ENCODE measurements around the gene RAB3IP. TPM values are rescaled to one million over a fixed set of nuclear protein-coding genes. Genes with fewer than 3 reads are reported as not detected.
"Not testable (repeated sequence)": the region's sequence is repeated elsewhere in the genome, so short reads cannot be mapped to it uniquely, and the experiment has no call there.

Gene RAB3IP
- polyA plus RNA-seq, 6 donors from 2014 or later: 8.1 to 43.7 (median 32.9) TPM

DNA sequence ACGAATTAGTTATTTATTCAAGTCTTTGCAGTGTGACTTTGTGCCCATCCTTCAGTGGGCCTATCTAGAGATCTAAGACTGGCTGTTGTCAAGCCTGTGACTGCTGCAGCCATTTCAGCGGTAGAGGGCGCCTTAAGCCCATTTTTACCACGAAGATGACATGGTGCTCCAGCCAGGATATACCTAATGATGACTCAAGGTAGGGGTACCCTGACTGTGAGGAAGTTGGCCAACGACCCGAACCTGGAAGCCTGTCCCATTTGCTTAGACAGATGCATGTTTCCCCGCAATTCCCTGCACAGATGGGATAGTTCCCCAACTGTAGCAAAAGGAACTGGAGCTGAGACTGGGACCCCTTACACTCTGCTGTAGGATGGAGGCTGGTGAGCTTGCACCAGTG is 41.3 kb downstream of the RAB3IP start:
- ATAC-seq (ENCODE audit: low read depth in 2 of 2) (no peak), DNase-seq (no peak)
- Mint-ChIP-seq H3K36me3 (peaks cover 31 to 37% of the 10 kb centered on the region in 2 donors), H3K27ac (no peak overlapping the region), H3K4me1 (peaks cover 3 to 20% (median 9%) of the 10 kb centered on the region in 3 donors), H3K4me3 (no peak overlapping the region), H3K27me3 (no peaks in the 10 kb centered on the region), H3K9me3 (peaks cover 6 to 23% (median 15%) of the 10 kb centered on the region in 7 donors)

DNA sequence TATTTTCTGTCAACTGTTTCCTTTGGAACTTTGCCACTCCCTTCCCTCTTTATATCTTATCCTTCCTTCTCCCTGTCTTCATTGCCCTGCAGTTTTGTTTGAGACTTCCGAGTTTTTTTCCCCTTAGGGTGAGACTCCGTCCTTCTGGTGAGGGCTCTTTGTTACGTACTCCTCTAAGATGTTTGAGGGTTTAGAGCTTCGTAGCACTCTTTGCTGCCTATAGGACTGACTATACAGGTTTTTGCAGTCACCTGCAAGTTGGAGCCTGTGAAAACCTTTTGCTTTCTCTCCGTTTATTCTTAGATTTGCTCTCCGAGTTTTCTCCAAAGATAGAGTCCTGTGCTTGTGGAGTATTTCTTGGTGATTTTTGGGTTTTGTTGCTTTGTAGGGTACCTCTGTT is 44.7 kb downstream of the RAB3IP start:
- Mint-ChIP-seq H3K27ac (peak overlapping the region in 1 of 6 donors; percentile 30), H3K36me3 (peaks cover 41 to 59% of the 10 kb centered on the region in 2 donors), H3K27me3 (no peaks in the 10 kb centered on the region), H3K4me1 (peaks cover 3 to 20% (median 9%) of the 10 kb centered on the region in 3 donors), H3K4me3 (peak overlapping the region in 1 of 8 donors; percentile 22), H3K9me3 (peaks cover 6 to 23% (median 15%) of the 10 kb centered on the region in 7 donors)
- DNase-seq (no peak), ATAC-seq (ENCODE audit: low read depth in 2 of 2) (no peak)

DNA sequence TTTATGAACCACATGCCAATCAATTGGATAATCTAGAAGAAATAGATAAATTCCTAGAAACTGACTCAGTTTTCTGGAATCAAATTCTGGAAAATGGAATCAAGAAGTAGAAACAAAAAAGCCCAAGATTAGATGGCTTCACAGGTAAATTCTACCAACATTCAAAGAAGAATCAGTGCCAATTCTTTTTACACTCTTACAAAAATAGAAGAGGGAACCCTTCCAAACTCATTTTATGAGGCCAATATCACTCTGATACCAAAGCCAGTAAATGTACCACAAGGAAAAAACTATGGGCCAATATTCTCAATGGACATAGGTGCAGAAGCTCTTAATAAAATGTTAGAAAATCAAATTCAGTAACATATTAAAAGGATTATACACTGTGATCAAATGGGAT is 50.7 kb downstream of the RAB3IP start:
- H3K4me3 Mint-ChIP-seq: no peak overlapping the region
- no peak for ATAC-seq (ENCODE audit: low read depth in 2 of 2)
- peaks cover 7 to 45% (median 23%) of the 10 kb centered on the region in 7 donors for H3K9me3 Mint-ChIP-seq
- H3K4me1 Mint-ChIP-seq: no peaks in the 10 kb centered on the region
- no peaks in the 10 kb centered on the region for H3K27me3 Mint-ChIP-seq
- no peak overlapping the region for H3K27ac Mint-ChIP-seq
- H3K36me3 Mint-ChIP-seq: peaks cover 55 to 71% of the 10 kb centered on the region in 2 donors
- DNase-seq: no peak

GRCh38 chr12:69792533-69792932 is 53.9 kb downstream of the RAB3IP start:
- no peak overlapping the region for H3K4me3 Mint-ChIP-seq
- ATAC-seq (ENCODE audit: low read depth in 2 of 2) (no peak), DNase-seq (no peak)
- no peaks in the 10 kb centered on the region for H3K4me1 Mint-ChIP-seq
- peaks cover 66 to 70% of the 10 kb centered on the region in 2 donors for H3K36me3 Mint-ChIP-seq
- no peak overlapping the region for H3K27ac Mint-ChIP-seq
- H3K9me3 Mint-ChIP-seq: peaks cover 7 to 55% (median 30%) of the 10 kb centered on the region in 7 donors
- H3K27me3 Mint-ChIP-seq: no peaks in the 10 kb centered on the region

DNA sequence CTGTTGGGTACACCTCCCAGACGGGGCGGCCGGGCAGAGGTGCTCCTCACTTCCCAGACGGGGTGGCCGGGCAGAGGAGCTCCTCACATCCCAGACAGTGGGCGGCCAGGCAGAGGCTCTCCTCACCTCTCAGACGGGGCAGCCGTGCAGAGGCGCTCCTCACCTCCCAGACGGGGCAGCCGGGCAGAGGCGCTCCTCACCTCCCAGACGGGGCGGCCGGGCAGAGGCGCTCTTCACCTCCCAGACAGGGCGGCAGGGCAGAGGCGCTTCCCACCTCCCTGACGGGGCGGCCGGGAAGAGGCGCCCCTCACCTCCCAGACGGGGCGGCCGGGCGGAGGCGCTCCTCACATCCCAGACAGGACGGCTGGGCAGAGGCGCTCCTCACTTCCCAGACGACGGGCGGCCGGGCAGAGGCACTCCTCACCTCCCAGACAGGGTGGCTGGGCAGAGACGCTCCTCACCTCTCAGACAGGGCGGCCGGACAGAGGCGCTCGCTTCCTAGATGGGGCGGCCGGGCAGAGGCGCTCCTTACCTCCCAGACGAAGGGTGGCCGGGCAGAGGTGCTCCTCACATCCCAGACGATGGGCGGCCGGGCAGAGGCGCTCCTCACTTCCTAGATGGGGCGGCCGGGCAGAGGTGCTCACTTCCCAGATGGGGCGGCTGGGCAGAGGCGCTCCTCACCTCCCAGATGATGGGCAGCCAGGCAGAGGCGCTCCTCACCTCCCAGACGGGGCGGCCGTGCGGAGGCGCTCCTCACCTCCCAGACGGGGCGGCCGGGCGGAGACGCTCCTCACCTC is 68.6 kb downstream of the RAB3IP start:
- ATAC-seq (ENCODE audit: low read depth in 2 of 2); H3K27ac Mint-ChIP-seq; H3K27me3 Mint-ChIP-seq; H3K4me1 Mint-ChIP-seq; DNase-seq; H3K4me3 Mint-ChIP-seq: not testable (repeated sequence)
- Mint-ChIP-seq H3K36me3 (peaks cover 30 to 40% of the 10 kb centered on the region in 2 donors), H3K9me3 (peaks cover 9 to 37% (median 31%) of the 10 kb centered on the region in 7 donors)

DNA sequence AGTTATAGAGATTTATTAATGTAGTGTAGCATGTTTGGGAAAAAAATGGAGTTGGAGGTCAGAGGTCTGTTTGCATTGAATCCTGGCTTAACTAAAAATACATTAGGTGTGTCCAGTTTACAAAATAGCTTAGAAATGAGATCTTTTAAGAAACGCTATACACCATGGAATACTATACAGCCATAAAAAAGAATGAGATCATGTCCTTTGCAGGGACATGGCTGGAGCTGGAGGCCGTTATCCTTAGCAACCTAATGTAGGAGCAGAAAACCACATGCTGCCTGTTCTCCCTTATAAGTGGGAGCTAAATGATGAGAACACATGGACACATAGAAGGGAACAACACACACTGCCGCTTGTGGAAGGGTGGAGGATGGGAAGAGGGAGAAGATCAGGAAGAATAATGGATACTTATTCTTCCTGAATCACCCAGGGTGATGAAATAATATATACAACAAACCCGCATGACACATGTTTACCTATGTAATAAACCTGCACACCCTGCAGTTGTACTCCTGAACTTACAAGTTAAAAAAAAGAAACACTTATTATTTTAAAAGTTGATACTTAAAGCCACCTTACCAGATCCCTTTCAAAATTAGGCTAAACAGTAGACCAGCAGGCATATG is 72.3 kb downstream of the RAB3IP start:
- Mint-ChIP-seq H3K9me3 (peaks cover 9 to 27% (median 23%) of the 10 kb centered on the region in 7 donors), H3K36me3 (peaks cover 33 to 34% of the 10 kb centered on the region in 2 donors), H3K27me3 (no peaks in the 10 kb centered on the region), H3K4me1 (no peaks in the 10 kb centered on the region), H3K4me3 (no peak overlapping the region), H3K27ac (peak overlapping the region in 1 of 6 donors; percentile 69)
- ATAC-seq (ENCODE audit: low read depth in 2 of 2) (no peak), DNase-seq (no peak)

DNA sequence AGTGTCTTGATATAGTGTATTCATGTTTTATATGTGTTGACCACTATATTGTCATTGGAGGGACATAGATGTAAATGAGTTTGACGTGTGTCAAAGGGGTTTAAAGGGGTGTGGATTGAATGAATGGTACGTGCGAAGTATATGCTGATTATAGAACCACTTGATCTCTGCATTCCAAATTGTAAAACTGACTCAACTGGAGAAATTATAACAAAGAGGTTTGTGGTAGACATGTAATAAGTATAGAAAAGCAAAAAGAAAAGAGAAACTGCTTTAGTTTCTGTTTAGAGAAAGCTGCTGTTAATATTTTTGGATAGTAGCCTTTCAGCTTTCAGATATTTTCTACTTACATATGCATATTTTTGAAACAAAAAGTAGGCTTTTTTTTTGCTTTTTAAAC is 77.4 kb downstream of the RAB3IP start:
- Mint-ChIP-seq H3K4me3 (no peak overlapping the region), H3K27ac (no peak overlapping the region), H3K36me3 (peaks cover 10 to 28% of the 10 kb centered on the region in 2 donors), H3K27me3 (no peaks in the 10 kb centered on the region), H3K9me3 (no peaks in the 10 kb centered on the region), H3K4me1 (no peaks in the 10 kb centered on the region)
- ATAC-seq (ENCODE audit: low read depth in 2 of 2) (no peak), DNase-seq (no peak)

- DNase-seq (no peak), ATAC-seq (ENCODE audit: low read depth in 2 of 2) (no peak)
- peaks cover 0 to 4% (median 0%) of the 10 kb centered on the region in 3 donors for H3K27me3 Mint-ChIP-seq
- no peak overlapping the region for H3K4me3 Mint-ChIP-seq
- no peaks in the 10 kb centered on the region for H3K9me3 Mint-ChIP-seq
- H3K4me1 Mint-ChIP-seq: no peaks in the 10 kb centered on the region
- H3K36me3 Mint-ChIP-seq: peaks cover 4 to 10% of the 10 kb centered on the region in 2 donors
- H3K27ac Mint-ChIP-seq: no peak overlapping the region
Measured at GRCh38 chr12:69821032-69821455, 82.4 kb downstream of the RAB3IP start.

- H3K4me3 Mint-ChIP-seq: no peak overlapping the region
- peaks cover 0 to 4% (median 0%) of the 10 kb centered on the region in 3 donors for H3K27me3 Mint-ChIP-seq
- DNase-seq (no peak), ATAC-seq (ENCODE audit: low read depth in 2 of 2) (no peak)
- H3K9me3 Mint-ChIP-seq: no peaks in the 10 kb centered on the region
- no peak overlapping the region for H3K27ac Mint-ChIP-seq
- no peaks in the 10 kb centered on the region for H3K4me1 Mint-ChIP-seq
- H3K36me3 Mint-ChIP-seq: peaks cover 0 to 4% of the 10 kb centered on the region in 2 donors
Measured at GRCh38 chr12:69821456-69822159, 82.9 kb downstream of the RAB3IP start.

DNA sequence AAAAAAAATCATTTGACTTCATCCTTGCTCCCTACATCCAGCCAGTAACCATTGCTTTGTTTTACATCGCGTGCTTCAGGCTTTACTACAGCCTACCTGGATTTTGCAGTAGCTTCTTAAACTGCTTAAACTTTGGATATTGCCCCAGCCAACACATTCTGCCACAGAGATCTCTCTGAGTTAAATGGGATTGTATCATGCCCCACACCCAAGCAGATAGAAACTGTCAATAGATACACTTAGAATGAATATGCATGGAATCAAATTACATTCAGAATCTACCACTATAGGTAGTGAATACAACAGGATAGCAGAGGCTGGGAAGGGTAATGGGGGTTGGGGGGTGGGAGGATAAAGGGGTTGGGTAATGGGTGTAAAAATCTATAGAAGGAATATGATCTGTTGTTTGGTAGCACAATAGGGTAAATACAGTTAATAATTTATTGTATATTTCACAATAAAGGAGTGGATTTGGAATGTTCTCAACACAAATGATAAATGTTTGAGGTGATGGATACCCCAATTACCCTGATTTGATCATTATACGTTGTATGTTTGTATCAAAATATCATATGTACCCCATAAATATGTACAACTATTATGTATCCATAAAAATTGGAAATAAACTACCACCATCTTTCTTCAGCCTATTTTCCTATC is 83.7 kb downstream of the RAB3IP start:
- Mint-ChIP-seq H3K36me3 (no peaks in the 10 kb centered on the region), H3K27ac (no peak overlapping the region), H3K9me3 (no peaks in the 10 kb centered on the region), H3K27me3 (peaks cover 0 to 4% (median 0%) of the 10 kb centered on the region in 3 donors), H3K4me3 (no peak overlapping the region), H3K4me1 (no peaks in the 10 kb centered on the region)
- ATAC-seq (ENCODE audit: low read depth in 2 of 2) (no peak), DNase-seq (no peak)

DNA sequence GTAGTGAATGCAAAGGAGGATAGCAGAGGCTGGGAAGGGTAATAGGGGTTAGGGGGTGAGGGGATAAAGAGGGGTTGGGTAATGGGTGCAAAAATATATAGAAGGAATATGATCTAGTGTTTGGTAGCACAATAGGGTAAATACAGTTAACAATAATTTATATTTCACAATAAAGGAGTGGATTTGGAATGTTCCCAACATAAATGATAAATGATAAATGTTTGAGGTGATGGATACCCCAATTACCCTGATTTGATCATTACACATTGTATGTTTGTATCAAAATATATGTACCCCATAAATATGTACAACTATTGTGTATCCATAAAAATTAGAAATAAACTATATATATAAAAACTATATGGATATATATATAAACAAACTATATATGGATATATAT is 85.4 kb downstream of the RAB3IP start:
- DNase-seq (no peak), ATAC-seq (ENCODE audit: low read depth in 2 of 2) (no peak)
- Mint-ChIP-seq H3K36me3 (no peaks in the 10 kb centered on the region), H3K27me3 (peaks cover 0 to 5% (median 0%) of the 10 kb centered on the region in 3 donors), H3K4me3 (no peak overlapping the region), H3K4me1 (no peaks in the 10 kb centered on the region), H3K9me3 (no peaks in the 10 kb centered on the region), H3K27ac (no peak overlapping the region)

- Mint-ChIP-seq H3K36me3 (no peaks in the 10 kb centered on the region), H3K4me3 (no peak within 1 kb of the TSS), H3K4me1 (no peaks in the 10 kb centered on the region), H3K27me3 (peaks cover 0 to 14% (median 0%) of the 10 kb centered on the region in 3 donors), H3K9me3 (no peaks in the 10 kb centered on the region), H3K27ac (no peak within 1 kb of the TSS)
- no peak for DNase-seq
- no peak for ATAC-seq (ENCODE audit: low read depth in 2 of 2)
Measured at GRCh38 chr12:69824966-69825560, 86.4 kb downstream of the RAB3IP start, which contains the start of gene MYRFL. Gene MYRFL (plus strand): TSS chr12:69825227. CDS start chr12:69825518, 291 bp downstream.

DNA sequence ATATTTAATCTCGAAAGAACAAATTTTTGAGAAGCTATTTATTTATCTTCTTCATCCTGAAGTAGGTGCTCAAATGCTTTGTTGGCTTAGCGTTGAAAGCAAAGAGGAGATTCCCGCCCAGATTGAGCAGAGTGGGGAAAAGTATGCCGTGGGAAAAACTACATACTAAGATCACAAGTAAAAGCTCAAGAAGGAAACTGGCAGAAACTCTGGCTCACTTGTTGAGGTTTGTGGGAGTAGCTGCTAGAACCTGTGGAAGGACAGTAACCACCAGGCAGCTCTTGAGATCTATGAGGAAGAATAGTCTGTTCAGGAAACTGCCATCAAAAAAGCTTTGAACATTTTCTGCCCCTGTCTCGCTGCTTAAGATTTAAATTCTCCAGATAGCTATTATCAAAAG is 90.2 kb downstream of the RAB3IP start:
- Mint-ChIP-seq H3K27me3 (peaks cover 14 to 22% (median 15%) of the 10 kb centered on the region in 3 donors), H3K27ac (no peak overlapping the region), H3K4me3 (no peak overlapping the region), H3K9me3 (no peaks in the 10 kb centered on the region), H3K4me1 (no peaks in the 10 kb centered on the region), H3K36me3 (no peaks in the 10 kb centered on the region)
- ATAC-seq (ENCODE audit: low read depth in 2 of 2): no peak
- no peak for DNase-seq
